GM03348 (cell line): Measurements from ENCODE around the gene IL22.

Experiments
- DNase-seq: peaks from one replicate; pipeline ENCODE4 v3.0.0; 2012; ENCODE audit warnings: low spot score

The IL22 gene

GRCh38 chr12:68264158-68264855 is 10.9 kb upstream of the IL22 start:
- DNase-seq: no peak

- DNase-seq: peak; percentile 16
Measured at GRCh38 chr12:68263366-68263765, 10.0 kb upstream of the IL22 start.

DNA sequence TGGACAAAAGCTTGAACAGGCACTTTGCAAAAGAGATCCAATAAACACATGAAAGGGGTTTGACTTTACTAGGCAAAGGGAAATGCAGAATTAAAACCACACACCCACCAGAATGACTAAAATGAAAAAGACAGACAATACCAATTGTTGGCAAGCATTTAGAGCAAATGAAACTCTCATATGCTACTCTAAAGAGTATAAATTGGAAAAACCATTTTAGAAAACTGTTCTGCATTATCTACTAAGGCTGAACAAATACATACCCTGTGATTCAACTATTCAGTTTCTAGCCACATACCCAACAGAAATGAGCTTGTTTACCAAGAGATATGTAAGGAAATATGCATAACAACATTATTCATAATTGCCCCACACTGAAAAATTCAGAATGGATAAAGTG is 8.5 kb upstream of the IL22 start:
- DNase-seq: no peak

- DNase-seq: no peak
Measured at GRCh38 chr12:68260153-68260552, 6.7 kb upstream of the IL22 start.

- peak; percentile 31 for DNase-seq
Measured at GRCh38 chr12:68259318-68259940, 6.0 kb upstream of the IL22 start.

- no peak for DNase-seq
Measured at GRCh38 chr12:68252077-68252476, 1.3 kb downstream of the IL22 start.

GRCh38 chr12:68250454-68250853 is 3.0 kb downstream of the IL22 start:
- no peak for DNase-seq

DNA sequence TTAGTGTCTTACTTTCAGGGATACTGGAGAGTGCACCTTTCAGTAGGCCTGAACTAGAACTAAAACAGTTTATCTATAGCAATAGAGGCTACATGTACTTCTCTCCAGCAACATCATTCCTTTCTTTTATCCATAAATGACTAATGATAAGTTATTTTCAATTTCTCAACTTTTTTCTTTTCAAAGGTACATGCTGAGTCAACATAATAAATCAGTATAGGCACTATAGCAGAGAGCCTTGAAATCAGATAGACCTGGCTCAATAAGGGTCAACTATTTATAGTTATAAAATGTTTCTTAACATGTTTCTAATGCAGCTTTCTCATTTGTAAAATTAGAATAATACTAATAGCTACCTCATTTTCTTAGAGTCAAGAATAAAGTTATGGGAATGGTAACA is 5.6 kb downstream of the IL22 start:
- no peak for DNase-seq

- DNase-seq: no peak
Measured at GRCh38 chr12:68246350-68246749, 7.1 kb downstream of the IL22 start.

- no peak for DNase-seq
Measured at GRCh38 chr12:68245180-68246021, 8.0 kb downstream of the IL22 start.

DNA sequence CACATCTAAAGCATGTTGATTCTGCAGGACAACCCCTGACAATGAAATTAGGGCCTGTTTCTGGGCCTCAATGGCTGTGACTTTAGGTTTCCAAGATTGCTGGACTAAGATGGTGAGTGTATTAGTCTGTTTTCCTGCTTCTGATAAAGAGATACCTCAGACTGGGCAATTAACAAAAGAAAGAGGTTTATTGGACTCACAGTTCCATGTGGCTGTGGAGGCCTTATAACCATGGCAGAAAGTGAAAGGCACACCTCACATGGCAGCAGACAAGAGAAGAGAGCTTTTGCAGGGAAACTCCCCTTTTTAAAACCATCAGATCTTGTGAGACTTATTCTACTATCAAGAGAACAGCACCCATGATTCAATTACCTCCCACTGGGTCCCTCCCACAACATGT is 10.6 kb downstream of the IL22 start:
- no peak for DNase-seq

DNA sequence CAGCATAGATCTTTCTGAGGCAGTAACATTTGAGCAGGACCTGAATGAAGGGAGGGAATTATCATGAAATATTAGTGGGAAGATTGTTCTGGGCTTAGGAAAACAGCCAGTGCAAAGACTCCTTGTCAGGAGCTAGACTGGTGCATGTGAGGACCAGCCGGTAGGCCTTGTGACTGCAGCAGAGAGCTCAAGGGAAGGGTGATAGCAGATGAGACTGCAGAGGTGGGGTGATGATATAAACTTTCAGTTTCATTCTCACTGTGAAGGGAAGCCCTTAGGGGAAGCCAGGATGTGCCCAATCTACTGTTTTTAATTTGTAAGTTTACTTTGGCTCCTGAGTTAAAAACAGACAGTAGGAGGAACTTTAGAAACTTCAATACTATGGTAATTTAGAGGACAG is 12.4 kb downstream of the IL22 start:
- DNase-seq: peak; percentile 19

DNA sequence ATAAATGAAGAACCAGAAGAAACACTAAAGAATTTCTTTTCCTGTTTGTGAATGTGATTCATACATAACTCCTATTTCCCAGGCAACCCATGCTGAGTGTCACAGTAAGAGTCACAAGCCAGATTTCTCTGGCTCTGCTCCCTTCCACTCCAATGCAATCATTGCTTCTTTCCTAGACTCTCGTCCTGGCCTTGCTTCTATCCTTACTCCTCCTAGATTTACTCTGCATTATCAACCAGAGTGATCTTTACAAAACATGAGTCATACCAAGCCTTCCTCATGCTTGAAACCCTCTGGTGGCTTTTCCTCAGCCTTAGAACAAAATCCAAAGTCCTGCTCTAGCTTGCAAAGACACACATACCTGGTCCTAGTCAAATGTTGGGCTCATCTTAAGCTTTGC is 13.3 kb downstream of the IL22 start:
- peak; percentile 75 for DNase-seq

- no peak for DNase-seq
Measured at GRCh38 chr12:68239309-68239982, 14.0 kb downstream of the IL22 start.

GRCh38 chr12:68237619-68238018 is 15.8 kb downstream of the IL22 start:
- DNase-seq: peak; percentile 21

DNA sequence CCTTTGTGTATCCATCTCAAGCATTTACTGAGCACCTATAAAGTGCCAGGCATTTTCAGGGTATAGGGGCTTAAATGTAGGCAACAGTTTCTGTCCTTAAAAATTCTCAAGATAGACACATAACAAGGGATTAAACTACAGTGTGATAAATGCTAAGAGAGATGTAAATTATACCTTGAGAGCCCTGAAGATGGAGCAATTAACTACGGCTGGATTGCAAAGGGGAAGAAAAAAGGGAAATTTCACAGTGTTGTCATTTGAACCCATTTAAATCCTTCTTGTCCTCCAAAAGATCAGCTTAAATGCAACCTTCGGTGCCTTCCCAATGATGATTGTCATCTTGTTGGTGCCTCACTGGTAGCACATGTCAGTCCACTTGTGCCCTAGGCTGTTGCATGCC is 16.3 kb downstream of the IL22 start:
- peak; percentile 18 for DNase-seq

DNA sequence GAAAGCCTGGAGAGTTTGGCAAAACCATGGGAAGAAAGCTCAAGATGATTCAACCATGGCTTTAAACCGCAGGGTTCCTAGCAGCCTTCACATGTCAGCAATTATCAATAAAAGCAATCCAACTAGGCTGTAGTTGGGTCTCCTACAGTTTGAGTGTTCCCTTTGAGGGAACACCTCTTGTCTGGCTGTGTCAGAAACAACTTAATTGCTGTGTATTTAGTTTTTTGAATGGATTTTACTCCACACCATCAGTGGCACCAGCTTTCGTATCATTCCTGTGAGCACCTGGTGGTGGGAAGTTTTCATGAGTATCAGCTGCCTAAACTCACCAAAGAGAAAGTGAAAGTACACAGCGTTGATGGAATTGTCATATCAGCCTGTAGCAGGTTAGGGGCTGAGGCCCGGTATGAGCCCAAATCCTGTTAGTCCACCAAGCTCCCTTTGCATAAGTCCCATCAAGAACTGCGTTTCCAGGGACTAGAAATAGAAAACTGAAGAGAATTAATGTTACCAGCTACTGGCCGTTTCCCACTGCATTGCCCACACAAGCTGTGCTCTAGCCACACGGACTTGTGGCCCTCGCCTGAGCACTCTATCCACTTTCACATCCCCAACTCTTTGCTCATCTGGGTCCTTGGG is 16.9 kb downstream of the IL22 start:
- no peak for DNase-seq

DNA sequence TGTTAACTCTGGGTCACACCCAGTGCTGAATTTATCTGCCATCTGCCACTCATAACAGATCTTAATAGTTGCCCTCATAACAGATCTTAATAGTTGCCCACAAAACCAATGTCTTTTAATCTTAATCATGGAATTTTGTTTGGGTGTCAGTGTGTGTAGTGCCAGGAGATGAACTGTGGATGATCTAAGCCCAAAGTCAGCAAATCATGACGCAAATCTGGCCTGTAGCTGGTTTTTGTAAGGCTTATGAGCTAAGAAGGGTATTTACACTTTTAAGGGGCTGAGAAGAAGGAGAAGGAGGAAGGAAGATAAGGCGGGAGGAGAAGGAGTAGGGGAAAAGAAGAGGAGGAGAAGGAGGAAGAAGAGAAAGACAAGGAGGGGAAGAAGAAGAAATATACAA is 17.8 kb downstream of the IL22 start:
- DNase-seq: no peak

- DNase-seq: no peak
Measured at GRCh38 chr12:68234140-68234539, 19.3 kb downstream of the IL22 start.

DNA sequence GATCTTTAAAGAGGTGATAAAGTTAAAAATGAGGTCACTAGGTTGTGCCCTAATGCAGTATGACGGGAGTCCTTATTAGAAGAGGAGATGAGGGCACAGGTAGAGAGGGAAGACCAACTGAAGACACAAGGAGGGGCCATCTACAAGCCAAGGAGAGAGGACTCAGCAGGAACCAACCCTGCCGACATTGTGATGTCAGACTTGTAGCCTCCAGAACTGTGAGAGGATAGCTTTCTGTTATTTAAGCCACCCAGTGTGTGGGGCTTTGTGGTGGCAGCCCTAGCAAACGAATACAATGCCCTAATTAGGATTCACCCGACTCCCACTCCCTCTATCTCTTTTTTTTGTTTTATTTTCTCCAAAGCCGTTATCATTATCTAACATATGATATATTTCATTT is 19.9 kb downstream of the IL22 start:
- DNase-seq: no peak

DNA sequence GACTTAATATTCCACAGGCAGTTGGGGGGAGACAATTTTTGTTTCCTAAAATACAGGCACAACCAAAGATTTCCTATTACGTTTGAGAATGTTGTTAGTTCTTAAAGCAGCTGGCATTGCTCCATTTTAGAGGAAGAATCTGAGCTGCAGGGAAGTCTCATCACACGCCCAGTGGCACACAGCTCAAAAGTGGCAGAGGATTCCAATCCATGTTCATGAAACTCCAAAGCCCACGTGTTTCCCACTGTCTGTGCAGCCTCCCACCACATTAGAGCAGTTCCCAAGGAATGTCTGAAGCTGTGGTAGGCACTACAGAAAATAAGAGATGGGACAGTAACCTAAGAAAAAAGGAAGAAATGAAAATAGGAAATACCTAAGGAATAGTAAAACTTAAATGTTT is 21.7 kb downstream of the IL22 start:
- DNase-seq: no peak

DNA sequence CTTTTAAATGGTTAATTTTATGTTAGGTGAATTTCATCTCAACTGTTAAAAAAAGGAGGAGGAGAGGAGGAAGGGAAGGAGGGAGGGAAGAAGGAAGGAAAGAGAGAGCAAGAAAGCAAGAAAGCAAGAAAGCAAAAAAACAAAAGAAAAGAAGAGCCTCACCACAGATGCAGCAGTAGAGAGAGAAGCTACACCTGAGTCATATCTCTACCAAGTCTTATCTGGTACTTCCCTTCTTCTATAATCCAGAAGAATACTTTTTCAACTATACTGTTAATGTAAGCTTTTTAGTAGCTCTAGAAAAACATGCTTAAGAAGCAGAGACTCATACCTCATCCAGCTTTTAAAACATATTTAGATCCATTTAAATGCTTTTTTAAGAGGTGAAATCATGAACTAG is 22.2 kb downstream of the IL22 start:
- DNase-seq: no peak
